ENCODE data around the gene APOL2. TPM values are rescaled to one million over a fixed set of nuclear protein-coding genes. Genes with fewer than 3 reads are reported as not detected.

Gene APOL2
- total RNA-seq, 4 donors from 2014 or later = 3.8 to 142 (median 47.8) TPM

- intact Hi-C loops (cut with DNase I; ENCODE audit: low total_unique reads) = no loop called here
- in situ Hi-C loops (cut with MboI; ENCODE audit: low pct_ligation_motif_present in 1 of 4, low pct_unique_long_range_greater_than_20kb in 1 of 4, low sequenced_read_pairs in 3 of 4) = loop anchor here in 2 of 4 donors (25.0 kb wide), 1 partner anchor 301 kb away; the partner anchor contains the start of gene TXN2 (in 2 of the 2)
Measured at GRCh38 chr22:36185828-36186624, 53.3 kb downstream of the APOL2 start.

GRCh38 chr22:36184433-36185025 is 54.8 kb downstream of the APOL2 start:
- DNase-seq = no peak
- no peaks in the 10 kb centered on the region for H3K36me3 ChIP-seq
- no peak overlapping the region for H3K27ac ChIP-seq
- intact Hi-C loops (cut with DNase I; ENCODE audit: low total_unique reads) (no loop called here), in situ Hi-C loops (cut with MboI; ENCODE audit: low pct_ligation_motif_present in 1 of 4, low pct_unique_long_range_greater_than_20kb in 1 of 4, low sequenced_read_pairs in 3 of 4) (loop anchor here in 3 of 4 donors (5.0 to 25.0 kb wide), 2 partner anchors 42 to 303 kb away; partner anchors contain the start of gene TXN2 (in 2 of the 3))
- WGBS, 2 donors (ENCODE audit: low coverage in 1 of 2) = 56 to 80% methylated on average over 3 to 10 of the region's 10 CpGs
- no peaks in the 10 kb centered on the region for H3K9me3 ChIP-seq
- no peaks in the 10 kb centered on the region for H3K4me1 ChIP-seq
- H3K27me3 ChIP-seq = no peaks in the 10 kb centered on the region
- TF ChIP-seq POLR2A (IDR thresholded peaks at IDR 0.05) (no peak), POLR2AphosphoS5 (IDR thresholded peaks at IDR 0.05) (no peak), EP300 (IDR thresholded peaks at IDR 0.05; ENCODE audit: low read depth) (no peak), CTCF (IDR thresholded peaks at IDR 0.05) (no peak)
- H3K4me3 ChIP-seq = no peak overlapping the region

More at GRCh38 chr22:36185828-36186624, 53.3 kb downstream of the APOL2 start:
- Histone ChIP-seq H3K36me3 (no peaks in the 10 kb centered on the region), H3K4me3 (no peak overlapping the region), H3K9me3 (no peaks in the 10 kb centered on the region), H3K27me3 (no peaks in the 10 kb centered on the region), H3K27ac (no peak overlapping the region), H3K4me1 (no peaks in the 10 kb centered on the region)
- WGBS, 2 donors (ENCODE audit: low coverage in 1 of 2) = 85 to 92% methylated on average over 2 to 14 of the region's 14 CpGs
- no peak for TF ChIP-seq POLR2AphosphoS5 (IDR thresholded peaks at IDR 0.05)
- no peak for TF ChIP-seq POLR2A (IDR thresholded peaks at IDR 0.05)
- TF ChIP-seq EP300 (IDR thresholded peaks at IDR 0.05; ENCODE audit: low read depth) = no peak
- TF ChIP-seq CTCF (IDR thresholded peaks at IDR 0.05) = no peak
- no peak for DNase-seq

DNA sequence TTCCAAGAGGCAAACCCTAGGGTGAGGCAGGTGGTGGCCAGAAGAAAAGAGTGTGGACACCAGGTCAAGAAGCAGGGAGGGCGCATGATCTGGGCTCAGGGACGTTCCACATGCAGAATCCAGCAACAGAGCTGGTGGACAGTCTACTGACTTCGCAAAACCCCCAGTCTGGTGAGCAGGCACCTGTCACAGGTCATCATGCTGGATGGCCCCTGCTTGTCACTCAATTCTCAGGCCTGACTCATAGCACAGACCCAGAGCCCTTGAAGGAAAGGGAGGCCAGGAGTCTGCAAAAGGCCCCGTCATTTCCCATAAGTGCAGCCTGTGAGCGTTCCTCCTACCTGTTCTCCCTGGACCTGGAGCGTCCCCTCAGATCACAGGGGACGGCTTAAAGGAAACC is 55.9 kb downstream of the APOL2 start:
- no peaks in the 10 kb centered on the region for H3K9me3 ChIP-seq
- no peak for DNase-seq
- H3K4me3 ChIP-seq = no peak overlapping the region
- intact Hi-C loops (cut with DNase I; ENCODE audit: low total_unique reads) (no loop called here), in situ Hi-C loops (cut with MboI; ENCODE audit: low pct_ligation_motif_present in 1 of 4, low pct_unique_long_range_greater_than_20kb in 1 of 4, low sequenced_read_pairs in 3 of 4) (loop anchor here in 3 of 4 donors (5.0 to 25.0 kb wide), 2 partner anchors 41 to 304 kb away; partner anchors contain the start of gene TXN2 (in 2 of the 3))
- WGBS, 2 donors (ENCODE audit: low coverage in 1 of 2) = 93% methylated on average over 7 of the region's 7 CpGs; no CpG with 5 or more reads in 1 of the 2 donors
- H3K27me3 ChIP-seq = no peaks in the 10 kb centered on the region
- H3K4me1 ChIP-seq = no peaks in the 10 kb centered on the region
- no peak overlapping the region for H3K27ac ChIP-seq
- no peaks in the 10 kb centered on the region for H3K36me3 ChIP-seq
- TF ChIP-seq POLR2A (IDR thresholded peaks at IDR 0.05) (no peak), EP300 (IDR thresholded peaks at IDR 0.05; ENCODE audit: low read depth) (no peak), POLR2AphosphoS5 (IDR thresholded peaks at IDR 0.05) (no peak), CTCF (IDR thresholded peaks at IDR 0.05) (no peak)

DNA sequence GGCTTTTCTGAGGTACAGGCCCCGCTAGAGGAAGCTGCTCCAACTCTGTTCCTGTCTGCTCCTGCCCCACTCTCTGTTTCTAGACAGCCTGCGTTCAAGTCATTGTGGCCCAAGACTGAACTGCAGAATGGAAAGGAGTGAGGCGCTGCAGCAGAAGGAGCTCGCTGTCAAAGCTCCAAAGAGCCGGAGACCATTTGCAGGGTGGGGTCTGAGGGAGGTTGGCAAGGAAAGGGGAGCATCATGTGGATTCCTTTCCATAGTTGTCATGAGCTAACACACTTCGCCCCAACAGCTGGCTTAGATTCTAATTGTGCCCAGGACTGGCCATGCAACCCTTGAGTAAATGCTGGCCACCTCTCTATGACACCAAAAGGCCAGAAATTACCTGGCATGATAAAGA is 56.5 kb downstream of the APOL2 start:
- WGBS, 2 donors (ENCODE audit: low coverage in 1 of 2) = 90 to 93% methylated on average over 3 to 6 of the region's 6 CpGs
- Histone ChIP-seq H3K27ac (no peak overlapping the region), H3K9me3 (no peaks in the 10 kb centered on the region), H3K27me3 (no peaks in the 10 kb centered on the region), H3K4me1 (no peaks in the 10 kb centered on the region), H3K4me3 (no peak overlapping the region), H3K36me3 (no peaks in the 10 kb centered on the region)
- no peak for TF ChIP-seq POLR2A (IDR thresholded peaks at IDR 0.05)
- no peak for TF ChIP-seq EP300 (IDR thresholded peaks at IDR 0.05; ENCODE audit: low read depth)
- no peak for TF ChIP-seq CTCF (IDR thresholded peaks at IDR 0.05)
- no peak for TF ChIP-seq POLR2AphosphoS5 (IDR thresholded peaks at IDR 0.05)
- DNase-seq = no peak
- intact Hi-C loops (cut with DNase I; ENCODE audit: low total_unique reads) = no loop called here
- in situ Hi-C loops (cut with MboI; ENCODE audit: low pct_ligation_motif_present in 1 of 4, low pct_unique_long_range_greater_than_20kb in 1 of 4, low sequenced_read_pairs in 3 of 4) = loop anchor here in 3 of 4 donors (5.0 to 25.0 kb wide), 2 partner anchors 41 to 304 kb away; partner anchors contain the start of gene TXN2 (in 2 of the 3)

All from transverse colon (tissue), 4 donors.